Renal cortex interstitium (tissue), 11 donors: ENCODE data around the gene CARS2. TPM values are rescaled to one million over a fixed set of nuclear protein-coding genes. Genes with fewer than 3 reads are reported as not detected.
"Not testable (repeated sequence)": the region's sequence is repeated elsewhere in the genome, so short reads cannot be mapped to it uniquely, and the experiment has no call there.

ENCODE experiments used
- DNase-seq, 11 donors: peaks; one replicate each; pipeline ENCODE4 v3.0.0-alpha.2; 2013; ENCODE audit warnings: low read depth in 9 of 11, low spot score in 4 of 11; ENCODE audit errors: extremely low read depth in 1 of 11
- polyA plus RNA-seq, 3 donors: library from polyadenylated mRNA; unstranded; fragments of 120-200 nt; gene quantifications; one replicate each; pipeline ENCODE4 v1.2.1, GENCODE V29; 2013; ENCODE audit not compliant: insufficient read length in 3 of 3

Gene CARS2
- polyA plus RNA-seq, 3 donors: 46.5 to 76.1 (median 73.0) TPM

DNA sequence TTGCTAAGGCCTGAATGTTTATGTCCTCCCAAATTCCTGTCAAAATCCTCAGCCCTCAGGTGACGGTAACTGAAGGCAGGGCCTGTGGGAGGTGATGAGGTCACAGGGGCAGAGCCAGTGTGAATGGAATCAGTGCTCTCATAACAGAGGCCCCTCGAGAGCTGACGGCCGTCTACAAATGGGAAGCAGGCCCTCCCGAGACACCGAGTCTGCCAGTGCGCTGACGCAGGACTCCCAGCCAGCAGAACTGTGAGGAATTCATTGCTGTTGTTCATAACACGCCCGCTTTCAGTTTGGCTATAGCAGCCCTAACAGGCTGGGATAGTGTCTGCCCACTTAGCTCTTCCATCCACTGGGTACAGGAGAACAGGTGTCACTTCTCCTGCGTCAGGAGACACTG lies 41.2 kb downstream of the CARS2 start:
- no peak for DNase-seq

DNA sequence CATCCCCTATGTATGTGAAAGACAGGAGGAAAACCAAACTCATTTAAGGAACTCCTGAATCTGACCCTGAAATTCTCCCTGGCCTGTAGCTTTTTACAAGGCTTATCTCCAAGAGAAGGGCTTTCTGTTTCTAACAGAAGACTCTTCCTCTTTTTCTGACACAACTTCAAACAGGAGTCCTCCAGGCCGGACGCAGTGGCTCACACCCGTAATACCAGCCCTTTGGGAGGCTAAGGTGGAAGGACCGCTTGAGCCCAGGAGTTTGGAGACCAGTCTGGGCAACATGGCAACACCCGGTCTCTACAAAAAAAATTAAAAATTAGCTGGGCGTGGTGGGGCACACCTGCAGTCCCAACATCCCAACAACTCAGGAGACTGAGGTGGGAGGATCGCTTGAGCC lies 41.9 kb downstream of the CARS2 start:
- no peak for DNase-seq

DNA sequence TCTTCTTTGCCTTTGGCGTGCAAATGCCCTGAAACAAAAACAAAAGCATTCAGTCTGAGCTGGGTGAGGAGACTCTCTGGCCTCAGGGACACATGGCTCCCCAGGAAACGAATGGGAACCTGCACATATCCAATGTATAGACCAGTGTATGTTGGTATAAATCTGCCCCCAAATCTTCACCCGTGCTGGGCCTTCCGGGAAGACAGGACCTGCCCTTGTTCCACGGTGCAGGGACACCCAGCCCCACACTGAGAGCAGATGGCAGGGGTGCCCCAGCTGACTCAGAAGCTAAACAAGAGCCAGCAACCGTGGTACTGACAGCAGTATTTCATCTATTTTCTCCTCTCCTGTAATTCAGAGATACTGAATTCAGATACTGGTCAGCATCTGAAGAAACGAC lies 42.4 kb downstream of the CARS2 start:
- no peak for DNase-seq

DNA sequence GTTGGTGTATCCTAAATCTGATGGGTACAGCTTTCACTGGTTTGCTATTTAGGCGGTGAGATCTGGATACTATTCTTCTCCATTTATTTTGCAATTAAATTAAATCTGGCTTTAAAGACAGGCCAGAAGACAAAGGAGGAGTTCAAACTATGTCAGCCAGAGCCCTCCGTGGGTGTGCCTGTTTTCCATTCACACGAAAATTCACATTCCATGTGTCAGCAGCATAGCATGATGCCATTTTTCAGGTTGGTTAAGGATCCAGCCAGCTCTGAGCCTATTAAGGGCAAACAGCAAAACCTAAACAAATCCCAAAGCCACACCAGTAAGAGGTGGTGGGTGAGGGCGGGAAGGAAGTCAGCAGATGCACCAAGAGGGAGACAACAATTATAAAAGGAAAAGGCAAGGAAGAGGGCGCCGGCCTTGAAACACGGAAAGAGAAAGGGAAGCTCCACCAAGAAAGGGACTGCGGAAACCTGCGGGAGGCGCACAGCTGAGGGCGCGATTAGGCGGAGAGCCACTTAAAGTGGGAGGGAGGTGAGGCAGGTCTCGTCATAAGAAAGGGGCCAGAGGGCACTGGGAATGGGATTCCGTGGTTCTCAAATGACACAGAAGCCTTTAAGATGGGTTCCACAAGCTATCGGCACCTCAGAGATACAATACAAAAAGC lies 43.0 kb downstream of the CARS2 start:
- DNase-seq: no peak

DNA sequence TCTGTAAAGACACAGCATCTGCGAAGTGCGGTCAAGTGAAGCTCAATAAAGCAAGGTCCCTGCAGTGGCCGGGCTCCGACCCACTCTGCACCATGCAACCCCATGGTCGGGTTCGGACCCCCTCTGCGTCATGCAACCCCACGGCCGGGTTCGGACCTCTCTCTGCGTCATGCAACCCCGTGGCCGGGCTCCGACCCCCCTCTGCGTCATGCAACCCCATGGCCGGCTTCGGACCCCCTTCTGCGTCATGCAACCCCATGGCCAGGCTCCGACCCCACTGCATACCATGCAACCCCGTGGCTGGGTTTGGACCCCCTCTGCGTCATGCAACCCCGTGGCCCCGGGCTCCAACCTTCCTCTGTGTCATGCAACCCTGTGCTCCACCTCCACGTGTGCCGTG lies 43.8 kb downstream of the CARS2 start:
- no peak for DNase-seq

DNA sequence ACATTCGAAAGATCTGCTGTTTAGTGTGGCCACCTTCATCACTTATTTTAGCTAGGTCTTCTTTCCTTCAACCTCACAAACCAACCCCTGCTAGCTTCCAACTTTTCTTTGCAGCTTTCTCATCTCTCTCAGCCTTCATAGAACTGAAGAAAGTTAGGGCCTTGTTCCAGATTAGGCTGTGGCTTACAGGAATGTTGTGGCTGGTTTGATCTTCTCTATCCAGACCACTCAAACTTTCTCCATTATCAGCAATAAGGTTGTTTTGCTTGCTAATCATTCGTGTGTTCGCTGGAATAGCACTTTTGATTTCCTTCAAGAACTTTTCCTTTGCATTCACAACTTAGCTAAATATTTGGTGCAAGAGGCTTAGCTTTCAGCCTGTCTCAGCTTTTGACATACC lies 44.7 kb downstream of the CARS2 start:
- no peak for DNase-seq

DNA sequence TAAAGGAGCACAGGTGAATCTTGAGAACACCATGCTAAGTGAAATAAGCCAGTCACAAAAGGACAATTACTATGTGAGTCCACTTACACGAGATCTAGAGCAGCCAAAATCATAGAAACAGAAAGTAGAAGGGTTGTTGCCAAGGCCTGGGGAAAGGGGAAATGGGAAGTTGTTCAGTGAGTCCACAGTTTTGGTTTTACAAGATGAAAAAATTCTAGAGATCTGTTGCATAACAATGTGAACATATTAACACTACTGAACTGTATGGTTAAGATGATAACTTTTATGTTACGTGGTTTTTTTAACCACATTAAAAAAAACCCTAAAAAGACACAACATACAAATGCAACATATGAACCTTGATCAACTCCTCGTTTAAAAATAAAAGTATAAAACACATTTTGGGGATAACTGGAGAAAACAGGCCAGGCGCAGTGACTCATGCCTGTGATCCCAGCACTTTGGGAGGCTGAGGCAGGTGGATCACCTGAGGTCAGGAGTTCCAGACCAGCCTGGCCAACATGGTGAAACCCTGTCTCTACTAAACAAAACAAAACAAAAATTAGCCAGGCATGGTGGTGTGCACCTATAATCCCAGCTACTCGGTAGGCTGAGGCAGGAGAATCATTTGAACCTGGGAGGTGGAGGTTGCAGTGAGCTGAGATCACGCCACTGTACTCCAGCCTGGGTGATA lies 47.6 kb downstream of the CARS2 start:
- not testable (repeated sequence) for DNase-seq

DNA sequence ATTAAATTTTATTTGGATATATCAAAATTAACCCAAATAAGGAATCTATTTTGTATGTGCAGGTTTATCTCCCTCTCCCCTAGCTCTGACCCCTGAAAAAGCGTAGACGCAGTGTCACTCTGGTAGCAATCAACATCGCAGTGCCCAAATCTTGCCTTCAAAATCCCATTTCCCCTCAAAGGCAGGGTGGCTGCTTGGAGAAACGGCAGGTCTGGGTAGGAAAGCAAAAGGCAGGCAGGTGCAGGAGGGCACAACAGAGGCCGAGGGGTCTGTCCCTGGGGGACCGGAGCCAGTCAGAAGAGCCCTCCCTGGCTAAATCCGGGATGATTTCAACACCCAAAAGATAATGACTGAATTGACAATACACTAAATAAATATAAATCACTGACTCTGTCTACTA lies 48.7 kb downstream of the CARS2 start:
- DNase-seq: no peak

DNA sequence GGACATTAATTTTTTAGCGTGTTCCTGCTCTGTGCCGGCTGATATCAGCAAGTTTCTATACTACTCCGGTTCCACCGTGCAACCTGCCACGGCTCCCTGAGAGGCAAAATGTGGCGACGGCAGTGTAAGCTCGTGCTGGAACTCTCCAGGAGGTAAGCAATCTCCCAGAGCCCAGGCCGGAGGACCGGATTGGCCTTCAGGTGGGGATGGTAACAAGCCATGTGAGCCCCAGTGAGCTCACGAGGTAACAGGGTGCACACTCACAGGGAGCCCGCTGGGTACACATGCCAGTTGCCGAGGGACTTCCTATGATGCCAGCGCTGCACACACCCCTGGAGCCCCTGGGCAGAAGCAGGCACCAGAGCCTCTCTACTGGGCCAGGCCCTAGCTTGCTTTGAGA lies 52.1 kb downstream of the CARS2 start:
- no peak for DNase-seq

DNA sequence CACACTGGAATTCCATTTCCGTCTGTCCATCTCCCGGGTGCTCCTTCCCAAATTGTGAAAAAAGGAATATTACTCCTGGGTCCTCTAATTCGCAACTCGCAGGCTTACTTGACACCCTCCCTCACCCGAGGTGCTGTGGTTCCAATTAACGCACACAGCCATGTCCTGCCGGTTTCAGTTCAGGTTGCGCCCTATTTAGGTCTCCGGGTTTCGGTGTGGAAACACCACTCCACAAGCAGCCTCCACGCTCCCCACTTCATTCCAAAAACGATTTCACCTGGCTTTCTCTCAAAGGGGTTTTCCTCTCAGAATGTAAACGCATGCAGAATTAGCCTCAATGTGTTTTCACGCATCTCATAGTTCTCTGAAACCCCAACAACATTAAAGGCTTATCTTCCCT lies 52.6 kb downstream of the CARS2 start:
- no peak for DNase-seq

DNA sequence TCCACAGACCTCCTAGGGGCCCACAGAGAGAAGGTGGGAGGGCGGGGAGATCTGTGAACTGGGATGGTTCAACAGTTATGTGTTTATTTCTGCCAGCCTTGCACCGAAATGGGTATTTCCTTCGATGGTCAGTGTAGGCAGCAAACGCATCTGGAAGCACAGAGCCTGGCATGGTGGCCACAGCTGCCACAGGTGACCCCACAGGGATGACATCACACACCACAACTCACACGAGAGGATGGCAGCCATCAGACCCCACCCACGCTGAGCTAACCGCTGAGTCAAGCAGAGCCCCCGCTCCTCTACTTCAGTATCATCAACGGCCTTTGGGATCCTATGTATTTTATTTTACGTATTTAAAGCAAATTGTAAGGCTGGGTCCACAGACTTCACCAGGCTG lies 53.2 kb downstream of the CARS2 start:
- DNase-seq: no peak

DNA sequence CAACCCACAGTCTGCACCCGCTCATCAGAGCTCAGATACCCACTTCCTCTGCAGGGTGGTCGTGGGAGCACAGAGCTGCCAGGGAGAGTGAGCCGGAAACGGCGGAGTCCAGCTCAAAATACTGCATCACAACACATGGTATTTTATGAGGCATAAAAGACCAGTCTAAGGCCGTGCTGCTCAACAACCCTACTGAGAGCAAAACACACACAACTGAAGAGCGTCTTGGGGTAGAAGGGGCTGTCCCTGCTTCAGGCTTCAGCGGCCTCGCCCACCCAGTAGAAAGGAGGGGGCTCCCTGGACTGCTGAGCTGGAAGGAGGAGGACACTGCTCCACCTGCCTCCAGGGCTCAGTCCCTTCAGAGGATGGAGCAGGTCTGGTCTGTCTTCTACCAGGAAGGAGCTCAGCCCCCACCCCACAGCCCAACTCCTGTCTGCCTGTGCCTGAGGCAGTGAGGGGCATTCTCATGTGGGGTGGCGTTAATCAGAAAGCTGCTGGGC lies 53.6 kb downstream of the CARS2 start:
- DNase-seq: no peak

DNA sequence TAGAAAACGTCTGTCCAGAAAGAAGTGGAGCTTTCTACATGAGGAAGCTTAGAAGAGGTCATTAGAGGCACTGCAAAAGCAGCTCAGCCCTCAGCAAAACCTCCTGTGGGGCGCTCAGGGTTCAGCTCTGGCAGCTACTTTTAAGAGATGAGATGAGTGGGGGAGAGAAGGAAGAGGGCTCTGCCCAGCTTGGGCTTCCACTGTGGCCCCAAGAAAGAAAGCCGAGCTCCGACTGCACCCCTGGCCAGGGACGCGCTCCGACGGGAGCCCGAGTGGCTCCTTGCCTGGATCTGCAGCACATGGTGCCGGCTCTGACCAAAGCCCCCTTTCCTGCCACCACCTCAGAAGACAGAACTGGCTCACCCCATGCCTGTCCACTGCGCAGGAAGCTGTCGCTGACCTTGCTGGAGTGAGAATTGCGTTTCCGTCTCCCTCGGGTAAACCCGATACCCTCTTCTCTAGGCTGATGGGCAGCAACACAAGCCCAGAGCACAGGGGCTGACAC lies 54.1 kb downstream of the CARS2 start:
- DNase-seq: no peak

DNA sequence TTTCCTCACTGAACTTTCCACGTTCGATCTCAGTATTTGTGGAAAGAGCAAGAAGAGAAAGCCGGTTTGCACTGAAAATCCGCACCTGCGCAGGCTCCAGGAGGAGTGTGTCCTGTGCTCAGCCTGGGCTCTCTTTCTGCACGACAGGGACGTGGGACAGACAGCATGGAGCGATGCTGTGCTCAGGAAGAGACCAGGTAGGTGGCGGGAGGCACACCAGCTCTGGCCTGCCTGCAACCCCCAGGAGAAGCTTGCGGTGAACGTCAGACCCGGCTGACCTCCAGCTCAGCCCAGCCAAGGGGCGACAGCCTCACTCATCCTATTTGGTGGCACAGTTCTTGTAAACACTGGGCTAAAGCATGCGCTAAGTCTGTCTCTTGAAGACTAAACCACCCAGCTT lies 54.6 kb downstream of the CARS2 start:
- DNase-seq: no peak

DNA sequence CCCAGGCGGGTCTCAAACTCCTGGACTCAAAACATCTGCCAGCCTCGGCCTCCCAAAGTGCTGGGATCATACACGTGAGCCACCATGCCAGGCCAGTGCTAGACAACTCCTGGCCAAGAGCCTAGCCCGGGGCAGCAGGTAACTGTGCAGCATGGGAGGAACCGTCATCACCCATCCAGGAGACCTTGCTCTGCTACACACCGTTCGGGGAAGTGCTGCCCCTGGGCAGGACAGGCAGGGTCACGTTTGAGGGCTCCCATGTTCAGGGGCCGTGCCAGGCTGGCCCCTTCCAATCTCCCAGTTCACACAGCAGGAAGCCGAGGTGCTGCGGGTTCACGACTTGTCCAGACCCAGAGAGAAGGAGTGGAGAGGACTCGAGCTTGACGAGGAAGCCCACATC lies 55.5 kb downstream of the CARS2 start:
- DNase-seq: no peak

DNA sequence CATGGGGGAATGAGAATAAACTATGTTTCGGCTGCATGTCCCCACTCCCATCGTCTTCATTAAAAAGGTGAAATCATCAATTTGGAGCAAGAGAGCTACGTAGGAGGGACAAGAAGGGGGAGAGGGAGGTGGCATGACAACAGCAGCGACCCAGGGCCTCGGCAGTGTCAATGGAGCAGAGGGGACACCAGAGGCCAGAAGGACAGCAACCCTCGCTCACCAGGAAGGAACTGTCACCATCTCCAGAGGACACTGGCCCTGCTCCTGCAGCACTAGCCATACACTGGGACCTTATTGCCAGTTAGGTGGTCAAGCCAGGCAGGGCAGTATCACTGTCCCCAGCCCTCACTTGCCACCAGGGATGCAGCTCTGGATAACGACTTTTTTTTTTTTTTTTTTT lies 56.4 kb downstream of the CARS2 start:
- DNase-seq: no peak

DNA sequence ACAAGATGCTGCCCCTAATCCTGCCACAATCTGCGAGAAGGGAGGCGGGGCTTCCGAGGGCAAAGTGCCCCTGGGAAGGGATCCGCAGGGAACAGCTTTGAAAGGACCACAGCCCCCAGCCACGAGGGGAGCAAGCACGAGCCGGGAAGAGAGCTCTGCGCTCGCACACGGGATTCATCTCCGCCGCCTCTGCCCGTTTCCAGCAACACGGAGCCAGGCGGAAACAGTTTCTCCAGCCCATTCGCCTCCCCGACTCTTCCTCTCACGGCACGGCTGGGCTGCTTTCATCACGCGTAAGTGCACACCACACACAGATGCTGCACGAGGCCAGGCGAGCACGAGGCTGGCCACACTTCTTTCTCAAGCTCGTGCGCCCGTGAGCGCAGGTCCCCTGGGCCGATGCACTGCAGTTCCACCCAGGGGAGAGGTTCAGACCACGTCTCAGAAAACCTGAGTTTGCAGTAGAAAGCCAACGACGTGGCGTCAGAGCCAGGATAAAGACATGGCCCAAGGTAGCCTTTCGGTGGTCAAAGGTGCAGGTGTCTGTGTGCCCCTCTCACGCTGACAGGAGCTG lies 57.0 kb downstream of the CARS2 start:
- no peak for DNase-seq

DNA sequence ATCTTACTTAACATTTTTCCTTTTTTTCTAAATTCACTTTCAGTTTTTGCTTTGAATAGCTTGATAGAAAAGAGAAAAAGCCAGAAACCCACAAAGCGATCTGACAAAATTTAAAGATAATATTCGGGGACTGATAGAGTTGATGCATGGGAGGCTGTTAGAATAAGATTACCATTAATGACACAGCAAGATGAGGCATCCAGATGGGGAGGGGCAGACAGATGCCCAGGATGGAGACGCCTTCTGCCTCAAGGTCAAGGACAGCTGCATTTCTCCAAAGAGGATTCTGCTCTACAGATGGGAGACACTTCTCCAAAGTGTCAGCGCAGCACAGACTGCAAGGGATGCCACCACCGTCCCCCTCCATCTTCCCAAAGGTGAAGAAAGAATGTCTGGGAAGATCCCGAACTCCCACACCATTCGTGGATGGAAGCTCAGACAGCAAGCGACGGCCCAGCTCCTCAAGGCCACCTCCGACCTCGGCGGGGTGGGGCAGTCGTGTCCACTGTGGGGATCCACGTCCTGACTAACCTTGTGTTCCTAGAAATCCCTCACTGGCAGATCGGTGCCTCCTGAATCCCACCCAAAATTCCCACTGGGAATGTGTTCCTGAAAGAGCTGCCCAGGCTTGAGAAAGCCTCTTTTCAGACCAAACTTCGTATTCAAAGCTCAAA lies 57.6 kb downstream of the CARS2 start:
- no peak for DNase-seq

DNA sequence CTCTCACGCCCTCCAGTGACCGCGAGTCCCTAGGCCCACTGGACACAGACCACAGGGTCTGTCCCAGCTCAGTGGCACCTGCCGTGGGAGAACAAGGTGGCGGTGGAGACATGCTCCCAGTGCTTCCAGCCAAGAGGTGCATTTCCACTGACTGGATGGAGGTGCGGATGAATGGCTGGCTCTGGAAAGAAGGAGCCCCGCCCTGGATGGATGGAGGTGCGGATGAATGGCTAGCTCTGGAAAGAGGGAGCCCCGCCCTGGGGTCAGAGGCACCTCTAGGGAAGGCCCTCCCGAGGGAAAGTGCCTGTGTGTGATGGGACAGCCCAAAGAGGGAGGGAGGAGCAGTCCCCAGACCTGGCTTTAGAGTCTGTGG lies 58.6 kb downstream of the CARS2 start:
- no peak for DNase-seq
